Effector CD4-positive, alpha-beta T cell (primary cell): ENCODE data around the gene TMEM129.

Source experiments
- DNase-seq: peaks from one replicate; pipeline ENCODE4 v3.0.0-alpha.2; 2020

Gene TMEM129

GRCh38 chr4:1757836-1758235 lies 36.7 kb upstream of the TMEM129 start:
- DNase-seq = no peak

GRCh38 chr4:1756893-1757779 lies 36.0 kb upstream of the TMEM129 start:
- no peak for DNase-seq

GRCh38 chr4:1756079-1756478 lies 35.0 kb upstream of the TMEM129 start:
- DNase-seq = no peak

GRCh38 chr4:1755297-1755696 lies 34.2 kb upstream of the TMEM129 start:
- no peak for DNase-seq

- DNase-seq = no peak
Measured at GRCh38 chr4:1754336-1754735, 33.2 kb upstream of the TMEM129 start.

- no peak for DNase-seq
Measured at GRCh38 chr4:1753697-1754311, 32.7 kb upstream of the TMEM129 start.

- no peak for DNase-seq
Measured at GRCh38 chr4:1753294-1753696, 32.2 kb upstream of the TMEM129 start.

GRCh38 chr4:1752284-1753041 lies 31.3 kb upstream of the TMEM129 start:
- no peak for DNase-seq

GRCh38 chr4:1751919-1752283 lies 30.8 kb upstream of the TMEM129 start:
- DNase-seq = no peak

- no peak for DNase-seq
Measured at GRCh38 chr4:1751155-1751918, 30.2 kb upstream of the TMEM129 start.

- DNase-seq = no peak
Measured at GRCh38 chr4:1750381-1751154, 29.4 kb upstream of the TMEM129 start.

- no peak for DNase-seq
Measured at GRCh38 chr4:1749826-1750225, 28.7 kb upstream of the TMEM129 start.

GRCh38 chr4:1749370-1749769 lies 28.2 kb upstream of the TMEM129 start:
- DNase-seq = no peak

GRCh38 chr4:1748465-1748995 lies 27.4 kb upstream of the TMEM129 start:
- DNase-seq = peak; percentile 76

- no peak for DNase-seq
Measured at GRCh38 chr4:1747603-1747967, 26.5 kb upstream of the TMEM129 start.

GRCh38 chr4:1746919-1747602 lies 25.9 kb upstream of the TMEM129 start:
- DNase-seq = no peak

GRCh38 chr4:1746265-1746691 lies 25.2 kb upstream of the TMEM129 start:
- DNase-seq = peak; percentile 65

GRCh38 chr4:1745697-1746096 lies 24.6 kb upstream of the TMEM129 start:
- DNase-seq = no peak

- DNase-seq = no peak
Measured at GRCh38 chr4:1745165-1745564, 24.0 kb upstream of the TMEM129 start.

GRCh38 chr4:1744552-1744951 lies 23.4 kb upstream of the TMEM129 start:
- DNase-seq = no peak

GRCh38 chr4:1743975-1744374 lies 22.9 kb upstream of the TMEM129 start:
- no peak for DNase-seq
